GM06990 (cell line): Measurements from ENCODE around the gene KRT15.

Experiments
- DNase-seq: peaks from one replicate; pipeline ENCODE4 v3.0.0-alpha.2; 2011; ENCODE audit not compliant: insufficient read length; ENCODE audit errors: extremely low read depth
- H3K27me3 ChIP-seq: replicated peaks from 2 replicates; pipeline ENCODE4 v1.6.0; 2011; ENCODE audit warnings: low read length; ENCODE audit not compliant: control insufficient read depth, insufficient read depth
- H3K36me3 ChIP-seq: 2 replicates; pipeline ENCODE4 v1.5.1; 2011; ENCODE audit warnings: low read length; ENCODE audit not compliant: control insufficient read depth, insufficient read depth
- H3K4me3 ChIP-seq: replicated peaks from 2 replicates; pipeline ENCODE4 v1.5.1; 2011; ENCODE audit warnings: low read depth, mild to moderate bottlenecking, control low read depth, low read length
- TF ChIP-seq, protein P1 (sequence below): IDR thresholded peaks from 2 replicates; pipeline ENCODE4 v1.5.1; 2011; ENCODE audit warnings: low read length, control low read depth, mild to moderate bottlenecking, inconsistent platforms; ENCODE audit not compliant: insufficient read depth, poor library complexity, severe bottlenecking

Gene KRT15

DNA sequence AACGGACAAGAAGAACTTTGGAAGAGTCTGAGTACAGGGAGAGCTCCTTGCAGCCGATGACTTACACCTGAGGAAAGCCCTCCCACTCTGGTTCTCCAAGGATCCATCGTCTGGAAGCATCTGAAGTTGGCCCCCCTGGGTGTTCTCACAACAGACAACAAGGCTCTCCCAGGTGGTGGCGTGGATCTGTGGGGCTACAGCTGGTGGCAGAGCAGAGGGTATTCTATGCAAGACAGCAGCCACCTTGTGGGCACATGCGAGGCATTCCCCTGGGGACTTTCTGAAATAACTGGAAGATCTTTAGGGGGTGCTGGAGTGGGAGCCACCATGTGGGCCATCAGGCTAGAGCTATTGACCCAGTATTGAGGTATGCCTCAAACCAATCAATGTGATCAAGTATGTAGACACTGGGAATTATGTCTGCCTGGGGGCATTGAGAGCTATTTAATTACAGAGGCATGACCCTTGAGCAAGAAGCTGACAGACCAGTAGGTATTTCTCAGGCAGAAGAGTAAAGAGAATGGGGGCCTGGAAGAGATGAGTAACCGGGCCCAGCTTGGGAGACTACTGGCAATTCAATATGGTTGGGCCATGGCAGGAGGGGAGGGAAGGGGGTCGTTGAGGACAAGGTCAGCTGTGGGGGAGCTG is 16.3 kb upstream of the KRT15 start:
- H3K4me3 ChIP-seq = no peak overlapping the region
- H3K36me3 ChIP-seq = no peaks in the 10 kb centered on the region
- TF ChIP-seq, protein P1, sequence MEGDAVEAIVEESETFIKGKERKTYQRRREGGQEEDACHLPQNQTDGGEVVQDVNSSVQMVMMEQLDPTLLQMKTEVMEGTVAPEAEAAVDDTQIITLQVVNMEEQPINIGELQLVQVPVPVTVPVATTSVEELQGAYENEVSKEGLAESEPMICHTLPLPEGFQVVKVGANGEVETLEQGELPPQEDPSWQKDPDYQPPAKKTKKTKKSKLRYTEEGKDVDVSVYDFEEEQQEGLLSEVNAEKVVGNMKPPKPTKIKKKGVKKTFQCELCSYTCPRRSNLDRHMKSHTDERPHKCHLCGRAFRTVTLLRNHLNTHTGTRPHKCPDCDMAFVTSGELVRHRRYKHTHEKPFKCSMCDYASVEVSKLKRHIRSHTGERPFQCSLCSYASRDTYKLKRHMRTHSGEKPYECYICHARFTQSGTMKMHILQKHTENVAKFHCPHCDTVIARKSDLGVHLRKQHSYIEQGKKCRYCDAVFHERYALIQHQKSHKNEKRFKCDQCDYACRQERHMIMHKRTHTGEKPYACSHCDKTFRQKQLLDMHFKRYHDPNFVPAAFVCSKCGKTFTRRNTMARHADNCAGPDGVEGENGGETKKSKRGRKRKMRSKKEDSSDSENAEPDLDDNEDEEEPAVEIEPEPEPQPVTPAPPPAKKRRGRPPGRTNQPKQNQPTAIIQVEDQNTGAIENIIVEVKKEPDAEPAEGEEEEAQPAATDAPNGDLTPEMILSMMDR = no peak
- H3K27me3 ChIP-seq = peaks cover 6% of the 10 kb centered on the region
- DNase-seq = no peak

DNA sequence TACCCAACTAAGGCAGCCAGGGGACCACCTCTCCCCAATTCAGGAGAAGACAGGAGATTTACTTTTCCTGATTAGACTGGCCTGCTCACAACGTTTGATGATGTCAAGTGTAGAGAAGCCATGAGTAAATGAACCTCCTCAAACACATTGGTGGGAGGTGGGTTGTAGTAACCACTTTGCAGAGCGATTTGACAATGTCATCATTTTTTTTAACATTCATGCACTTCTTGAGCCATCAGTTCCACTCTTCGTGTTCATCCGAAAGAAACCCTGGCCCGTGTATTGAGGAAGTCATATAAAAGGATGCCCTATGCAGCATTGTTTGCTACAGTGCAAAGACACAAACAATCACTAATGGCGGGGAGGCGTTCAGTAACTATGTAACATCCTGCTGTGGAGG is 14.9 kb upstream of the KRT15 start:
- Histone ChIP-seq H3K4me3 (no peak overlapping the region), H3K27me3 (peaks cover 8% of the 10 kb centered on the region), H3K36me3 (no peaks in the 10 kb centered on the region)
- TF ChIP-seq, protein P1 = no peak
- DNase-seq = no peak

GRCh38 chr17:41532947-41533570 is 14.4 kb upstream of the KRT15 start:
- Histone ChIP-seq H3K27me3 (peaks cover 8% of the 10 kb centered on the region), H3K4me3 (no peak overlapping the region), H3K36me3 (no peaks in the 10 kb centered on the region)
- TF ChIP-seq, protein P1 = no peak
- no peak for DNase-seq

DNA sequence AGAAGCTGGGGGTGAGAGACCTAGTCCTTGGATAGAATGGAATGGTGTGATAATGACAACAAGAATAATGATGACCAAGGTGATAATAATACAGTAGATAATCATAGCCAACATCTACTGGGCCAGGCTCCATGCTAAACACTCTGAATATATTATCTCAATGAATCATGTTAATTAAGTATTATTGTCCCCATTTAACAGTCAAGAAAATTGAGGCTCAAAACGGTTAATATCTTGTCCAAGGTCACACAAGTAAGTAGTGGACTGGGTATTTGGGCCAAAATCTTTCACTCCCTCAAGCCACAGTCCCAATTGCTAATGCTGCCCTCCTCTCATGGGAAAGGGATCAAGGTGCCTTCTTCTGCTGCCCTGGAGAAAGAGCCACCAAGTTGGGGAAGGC is 13.3 kb upstream of the KRT15 start:
- Histone ChIP-seq H3K36me3 (no peaks in the 10 kb centered on the region), H3K4me3 (no peak overlapping the region), H3K27me3 (peaks cover 8% of the 10 kb centered on the region)
- TF ChIP-seq, protein P1 = no peak
- no peak for DNase-seq

GRCh38 chr17:41530062-41531048 is 11.7 kb upstream of the KRT15 start:
- Histone ChIP-seq H3K27me3 (peaks cover 3% of the 10 kb centered on the region), H3K36me3 (no peaks in the 10 kb centered on the region), H3K4me3 (no peak overlapping the region)
- TF ChIP-seq, protein P1 = no peak
- DNase-seq = no peak
